ENCODE measurements around the gene BLM. TPM values are rescaled to one million over a fixed set of nuclear protein-coding genes. Genes with fewer than 3 reads are reported as not detected.

BLM gene
- total and polyA plus RNA-seq, 2 of the 8 experiments (the other 6 are each of a cell fraction or from before 2014, with no cell fraction given): 15.2 to 46.7 TPM

DNA sequence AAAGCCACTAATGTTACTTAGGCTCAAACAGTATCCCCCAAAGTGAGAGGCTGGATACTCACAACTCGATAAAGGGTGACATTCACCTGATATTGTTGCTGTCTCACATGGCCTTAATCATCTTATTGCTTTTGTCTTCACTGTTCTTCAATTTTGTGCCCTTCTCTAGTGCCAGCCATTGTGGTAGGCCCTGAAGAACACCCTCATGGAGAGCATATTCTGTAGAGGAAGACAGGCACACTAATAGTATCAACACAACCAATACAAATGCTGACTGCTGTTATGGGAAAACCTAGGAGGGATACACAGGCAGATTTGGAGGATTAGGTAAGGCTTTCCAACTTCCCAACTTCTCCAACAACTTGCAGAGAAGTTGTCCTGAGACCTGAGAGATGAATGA, 4.1 kb upstream of the BLM start (continued):
- TF ChIP-seq, protein P1, sequence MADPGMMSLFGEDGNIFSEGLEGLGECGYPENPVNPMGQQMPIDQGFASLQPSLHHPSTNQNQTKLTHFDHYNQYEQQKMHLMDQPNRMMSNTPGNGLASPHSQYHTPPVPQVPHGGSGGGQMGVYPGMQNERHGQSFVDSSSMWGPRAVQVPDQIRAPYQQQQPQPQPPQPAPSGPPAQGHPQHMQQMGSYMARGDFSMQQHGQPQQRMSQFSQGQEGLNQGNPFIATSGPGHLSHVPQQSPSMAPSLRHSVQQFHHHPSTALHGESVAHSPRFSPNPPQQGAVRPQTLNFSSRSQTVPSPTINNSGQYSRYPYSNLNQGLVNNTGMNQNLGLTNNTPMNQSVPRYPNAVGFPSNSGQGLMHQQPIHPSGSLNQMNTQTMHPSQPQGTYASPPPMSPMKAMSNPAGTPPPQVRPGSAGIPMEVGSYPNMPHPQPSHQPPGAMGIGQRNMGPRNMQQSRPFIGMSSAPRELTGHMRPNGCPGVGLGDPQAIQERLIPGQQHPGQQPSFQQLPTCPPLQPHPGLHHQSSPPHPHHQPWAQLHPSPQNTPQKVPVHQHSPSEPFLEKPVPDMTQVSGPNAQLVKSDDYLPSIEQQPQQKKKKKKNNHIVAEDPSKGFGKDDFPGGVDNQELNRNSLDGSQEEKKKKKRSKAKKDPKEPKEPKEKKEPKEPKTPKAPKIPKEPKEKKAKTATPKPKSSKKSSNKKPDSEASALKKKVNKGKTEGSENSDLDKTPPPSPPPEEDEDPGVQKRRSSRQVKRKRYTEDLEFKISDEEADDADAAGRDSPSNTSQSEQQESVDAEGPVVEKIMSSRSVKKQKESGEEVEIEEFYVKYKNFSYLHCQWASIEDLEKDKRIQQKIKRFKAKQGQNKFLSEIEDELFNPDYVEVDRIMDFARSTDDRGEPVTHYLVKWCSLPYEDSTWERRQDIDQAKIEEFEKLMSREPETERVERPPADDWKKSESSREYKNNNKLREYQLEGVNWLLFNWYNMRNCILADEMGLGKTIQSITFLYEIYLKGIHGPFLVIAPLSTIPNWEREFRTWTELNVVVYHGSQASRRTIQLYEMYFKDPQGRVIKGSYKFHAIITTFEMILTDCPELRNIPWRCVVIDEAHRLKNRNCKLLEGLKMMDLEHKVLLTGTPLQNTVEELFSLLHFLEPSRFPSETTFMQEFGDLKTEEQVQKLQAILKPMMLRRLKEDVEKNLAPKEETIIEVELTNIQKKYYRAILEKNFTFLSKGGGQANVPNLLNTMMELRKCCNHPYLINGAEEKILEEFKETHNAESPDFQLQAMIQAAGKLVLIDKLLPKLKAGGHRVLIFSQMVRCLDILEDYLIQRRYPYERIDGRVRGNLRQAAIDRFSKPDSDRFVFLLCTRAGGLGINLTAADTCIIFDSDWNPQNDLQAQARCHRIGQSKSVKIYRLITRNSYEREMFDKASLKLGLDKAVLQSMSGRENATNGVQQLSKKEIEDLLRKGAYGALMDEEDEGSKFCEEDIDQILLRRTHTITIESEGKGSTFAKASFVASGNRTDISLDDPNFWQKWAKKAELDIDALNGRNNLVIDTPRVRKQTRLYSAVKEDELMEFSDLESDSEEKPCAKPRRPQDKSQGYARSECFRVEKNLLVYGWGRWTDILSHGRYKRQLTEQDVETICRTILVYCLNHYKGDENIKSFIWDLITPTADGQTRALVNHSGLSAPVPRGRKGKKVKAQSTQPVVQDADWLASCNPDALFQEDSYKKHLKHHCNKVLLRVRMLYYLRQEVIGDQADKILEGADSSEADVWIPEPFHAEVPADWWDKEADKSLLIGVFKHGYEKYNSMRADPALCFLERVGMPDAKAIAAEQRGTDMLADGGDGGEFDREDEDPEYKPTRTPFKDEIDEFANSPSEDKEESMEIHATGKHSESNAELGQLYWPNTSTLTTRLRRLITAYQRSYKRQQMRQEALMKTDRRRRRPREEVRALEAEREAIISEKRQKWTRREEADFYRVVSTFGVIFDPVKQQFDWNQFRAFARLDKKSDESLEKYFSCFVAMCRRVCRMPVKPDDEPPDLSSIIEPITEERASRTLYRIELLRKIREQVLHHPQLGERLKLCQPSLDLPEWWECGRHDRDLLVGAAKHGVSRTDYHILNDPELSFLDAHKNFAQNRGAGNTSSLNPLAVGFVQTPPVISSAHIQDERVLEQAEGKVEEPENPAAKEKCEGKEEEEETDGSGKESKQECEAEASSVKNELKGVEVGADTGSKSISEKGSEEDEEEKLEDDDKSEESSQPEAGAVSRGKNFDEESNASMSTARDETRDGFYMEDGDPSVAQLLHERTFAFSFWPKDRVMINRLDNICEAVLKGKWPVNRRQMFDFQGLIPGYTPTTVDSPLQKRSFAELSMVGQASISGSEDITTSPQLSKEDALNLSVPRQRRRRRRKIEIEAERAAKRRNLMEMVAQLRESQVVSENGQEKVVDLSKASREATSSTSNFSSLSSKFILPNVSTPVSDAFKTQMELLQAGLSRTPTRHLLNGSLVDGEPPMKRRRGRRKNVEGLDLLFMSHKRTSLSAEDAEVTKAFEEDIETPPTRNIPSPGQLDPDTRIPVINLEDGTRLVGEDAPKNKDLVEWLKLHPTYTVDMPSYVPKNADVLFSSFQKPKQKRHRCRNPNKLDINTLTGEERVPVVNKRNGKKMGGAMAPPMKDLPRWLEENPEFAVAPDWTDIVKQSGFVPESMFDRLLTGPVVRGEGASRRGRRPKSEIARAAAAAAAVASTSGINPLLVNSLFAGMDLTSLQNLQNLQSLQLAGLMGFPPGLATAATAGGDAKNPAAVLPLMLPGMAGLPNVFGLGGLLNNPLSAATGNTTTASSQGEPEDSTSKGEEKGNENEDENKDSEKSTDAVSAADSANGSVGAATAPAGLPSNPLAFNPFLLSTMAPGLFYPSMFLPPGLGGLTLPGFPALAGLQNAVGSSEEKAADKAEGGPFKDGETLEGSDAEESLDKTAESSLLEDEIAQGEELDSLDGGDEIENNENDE (IDR thresholded peaks at IDR 0.05; ENCODE audit: insufficient replicate concordance, low read length): no peak
- TF ChIP-seq ATF3 (IDR thresholded peaks at IDR 0.05; ENCODE audit: insufficient read depth, low read depth, low read length): no peak
- TF ChIP-seq RBBP5 (IDR thresholded peaks at IDR 0.05; ENCODE audit: borderline replicate concordance, low read depth, low read length): no peak
- TF ChIP-seq CREB1 (IDR thresholded peaks at IDR 0.05): no peak
- TF ChIP-seq CHD1 (IDR thresholded peaks at IDR 0.05; ENCODE audit: low read depth, low read length): no peak
- TF ChIP-seq RXRA (IDR thresholded peaks at IDR 0.05; ENCODE audit: insufficient read depth, low read depth, low read length): no peak
- no peak for TF ChIP-seq SIRT6 (IDR thresholded peaks at IDR 0.05; ENCODE audit: low read length)
- TF ChIP-seq BACH1 (IDR thresholded peaks at IDR 0.05; ENCODE audit: low read length): no peak
- no peak for TF ChIP-seq SRF (IDR thresholded peaks at IDR 0.05; ENCODE audit: low read depth, low read length)
- TF ChIP-seq SP1 (IDR thresholded peaks at IDR 0.05; ENCODE audit: low read depth, low read length): no peak
- TF ChIP-seq USF2 (IDR thresholded peaks at IDR 0.05; ENCODE audit: low read length): no peak

Data from H1 (cell line).